SU-DHL-6 (cell line): Measurements from ENCODE around the gene GDF2.

Experiments used
- H2AFZ ChIP-seq: fragments of 200-600 bp; sonication (generic); 2 replicates; pipeline ENCODE4 v1.6.1; 2014; ENCODE audit warnings: low read depth, mild to moderate bottlenecking, moderate library complexity, mixed read lengths, antibody characterized with exemption, low read length; ENCODE audit not compliant: severe bottlenecking
- H3F3A ChIP-seq: fragments of 200-600 bp; shearing (Covaris generic); 2 replicates; pipeline ENCODE4 v1.6.0; 2016; ENCODE audit warnings: antibody characterized with exemption, mild to moderate bottlenecking; ENCODE audit not compliant: insufficient read depth
- H3K27ac ChIP-seq: fragments of 200-600 bp; sonication (generic); 2 replicates; pipeline ENCODE4 v1.5.1; 2016; ENCODE audit warnings: low read depth, mild to moderate bottlenecking, low read length, moderate library complexity, mixed read lengths
- H3K27me3 ChIP-seq: fragments of 200-600 bp; sonication (generic), shearing (Covaris generic); 2 replicates; pipeline ENCODE4 v1.6.0; 2014; ENCODE audit warnings: mild to moderate bottlenecking, low read length
- H3K36me3 ChIP-seq: fragments of 200-600 bp; sonication (generic); 2 replicates; pipeline ENCODE4 v1.6.1; 2014; ENCODE audit warnings: mild to moderate bottlenecking, low read length, mixed read lengths
- H3K4me2 ChIP-seq: fragments of 300-600, 200-600 bp; shearing (Covaris generic), sonication (generic); 2 replicates; pipeline ENCODE4 v1.6.0; 2014; ENCODE audit warnings: low read length, low read depth, mild to moderate bottlenecking; ENCODE audit not compliant: poor library complexity, severe bottlenecking
- H3K4me3 ChIP-seq: fragments of 200-600 bp; sonication (generic); 2 replicates; pipeline ENCODE4 v1.5.1; 2014; ENCODE audit warnings: antibody characterized with exemption, low read length, mild to moderate bottlenecking, mixed read lengths; ENCODE audit not compliant: insufficient read depth, poor library complexity, severe bottlenecking
- H3K79me2 ChIP-seq: fragments of 200-600 bp; sonication (generic); 2 replicates; pipeline ENCODE4 v1.6.1; 2014; ENCODE audit warnings: mild to moderate bottlenecking, low read length, moderate library complexity; ENCODE audit not compliant: insufficient read depth
- H3K9ac ChIP-seq: fragments of 200-600 bp; sonication (generic); 2 replicates; pipeline ENCODE4 v1.7.0; 2014; ENCODE audit warnings: mild to moderate bottlenecking, low read length
- H3K9me2 ChIP-seq: fragments of 200-600 bp; sonication (generic); replicated peaks from 2 replicates; pipeline ENCODE4 v1.6.1; 2014; ENCODE audit warnings: low read length; ENCODE audit not compliant: insufficient read depth
- H3K9me3 ChIP-seq: fragments of 200-600 bp; sonication (generic); 2 replicates; pipeline ENCODE4 v1.6.1; 2014; ENCODE audit warnings: low read length, mixed read lengths; ENCODE audit not compliant: insufficient read depth
- H4K20me1 ChIP-seq: fragments of 200-600 bp; sonication (generic); 2 replicates; pipeline ENCODE4 v1.6.1; 2014; ENCODE audit warnings: low read depth, mild to moderate bottlenecking, antibody characterized with exemption, low read length, moderate library complexity, mixed read lengths
- EZH2phosphoT487 ChIP-seq: fragments of 200-600 bp; sonication (generic), shearing (Covaris generic); conservative IDR thresholded peaks from 2 replicates; pipeline ENCODE4 v1.6.1; 2018; ENCODE audit warnings: mild to moderate bottlenecking, antibody characterized with exemption, low read length, moderate library complexity, mixed read lengths
- TF ChIP-seq, protein P1 (sequence below): fragments of 200-600 bp; sonication (generic); IDR thresholded peaks from one replicate; pipeline ENCODE4 v1.5.1; 2017; ENCODE audit warnings: antibody characterized with exemption, mild to moderate bottlenecking, low read length, moderate library complexity; ENCODE audit not compliant: insufficient read depth, poor library complexity, severe bottlenecking

GDF2 gene

DNA sequence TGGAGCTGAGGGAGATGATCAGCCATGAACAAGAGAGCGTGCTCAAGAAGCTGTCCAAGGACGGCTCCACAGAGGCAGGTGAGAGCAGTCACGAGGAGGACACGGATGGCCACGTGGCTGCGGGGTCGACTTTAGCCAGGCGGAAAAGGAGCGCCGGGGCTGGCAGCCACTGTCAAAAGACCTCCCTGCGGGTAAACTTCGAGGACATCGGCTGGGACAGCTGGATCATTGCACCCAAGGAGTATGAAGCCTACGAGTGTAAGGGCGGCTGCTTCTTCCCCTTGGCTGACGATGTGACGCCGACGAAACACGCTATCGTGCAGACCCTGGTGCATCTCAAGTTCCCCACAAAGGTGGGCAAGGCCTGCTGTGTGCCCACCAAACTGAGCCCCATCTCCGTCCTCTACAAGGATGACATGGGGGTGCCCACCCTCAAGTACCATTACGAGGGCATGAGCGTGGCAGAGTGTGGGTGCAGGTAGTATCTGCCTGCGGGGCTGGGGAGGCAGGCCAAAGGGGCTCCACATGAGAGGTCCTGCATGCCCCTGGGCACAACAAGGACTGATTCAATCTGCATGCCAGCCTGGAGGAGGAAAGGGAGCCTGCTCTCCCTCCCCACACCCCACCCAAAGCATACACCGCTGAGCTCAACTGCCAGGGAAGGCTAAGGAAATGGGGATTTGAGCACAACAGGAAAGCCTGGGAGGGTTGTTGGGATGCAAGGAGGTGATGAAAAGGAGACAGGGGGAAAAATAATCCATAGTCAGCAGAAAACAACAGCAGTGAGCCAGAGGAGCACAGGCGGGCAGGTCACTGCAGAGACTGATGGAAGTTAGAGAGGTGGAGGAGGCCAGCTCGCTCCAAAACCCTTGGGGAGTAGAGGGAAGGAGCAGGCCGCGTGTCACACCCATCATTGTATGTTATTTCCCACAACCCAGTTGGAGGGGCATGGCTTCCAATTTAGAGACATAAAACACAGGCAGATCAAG is 3.3 kb downstream of the GDF2 start:
- H4K20me1 ChIP-seq: no peaks in the 10 kb centered on the region
- no peaks in the 10 kb centered on the region for H3K36me3 ChIP-seq
- H3K4me2 ChIP-seq: no peak overlapping the region
- H2AFZ ChIP-seq: no peak overlapping the region
- no peaks in the 10 kb centered on the region for H3K79me2 ChIP-seq
- no peak overlapping the region for H3K27ac ChIP-seq
- no peak overlapping the region for H3K4me3 ChIP-seq
- H3K9me2 ChIP-seq: no peaks in the 10 kb centered on the region
- H3K27me3 ChIP-seq: no peaks in the 10 kb centered on the region
- H3F3A ChIP-seq: no peaks in the 10 kb centered on the region
- H3K9ac ChIP-seq: no peak overlapping the region
- no peak for TF ChIP-seq EZH2phosphoT487
- TF ChIP-seq, protein P1, sequence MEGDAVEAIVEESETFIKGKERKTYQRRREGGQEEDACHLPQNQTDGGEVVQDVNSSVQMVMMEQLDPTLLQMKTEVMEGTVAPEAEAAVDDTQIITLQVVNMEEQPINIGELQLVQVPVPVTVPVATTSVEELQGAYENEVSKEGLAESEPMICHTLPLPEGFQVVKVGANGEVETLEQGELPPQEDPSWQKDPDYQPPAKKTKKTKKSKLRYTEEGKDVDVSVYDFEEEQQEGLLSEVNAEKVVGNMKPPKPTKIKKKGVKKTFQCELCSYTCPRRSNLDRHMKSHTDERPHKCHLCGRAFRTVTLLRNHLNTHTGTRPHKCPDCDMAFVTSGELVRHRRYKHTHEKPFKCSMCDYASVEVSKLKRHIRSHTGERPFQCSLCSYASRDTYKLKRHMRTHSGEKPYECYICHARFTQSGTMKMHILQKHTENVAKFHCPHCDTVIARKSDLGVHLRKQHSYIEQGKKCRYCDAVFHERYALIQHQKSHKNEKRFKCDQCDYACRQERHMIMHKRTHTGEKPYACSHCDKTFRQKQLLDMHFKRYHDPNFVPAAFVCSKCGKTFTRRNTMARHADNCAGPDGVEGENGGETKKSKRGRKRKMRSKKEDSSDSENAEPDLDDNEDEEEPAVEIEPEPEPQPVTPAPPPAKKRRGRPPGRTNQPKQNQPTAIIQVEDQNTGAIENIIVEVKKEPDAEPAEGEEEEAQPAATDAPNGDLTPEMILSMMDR: no peak
- H3K9me3 ChIP-seq: no peaks in the 10 kb centered on the region

DNA sequence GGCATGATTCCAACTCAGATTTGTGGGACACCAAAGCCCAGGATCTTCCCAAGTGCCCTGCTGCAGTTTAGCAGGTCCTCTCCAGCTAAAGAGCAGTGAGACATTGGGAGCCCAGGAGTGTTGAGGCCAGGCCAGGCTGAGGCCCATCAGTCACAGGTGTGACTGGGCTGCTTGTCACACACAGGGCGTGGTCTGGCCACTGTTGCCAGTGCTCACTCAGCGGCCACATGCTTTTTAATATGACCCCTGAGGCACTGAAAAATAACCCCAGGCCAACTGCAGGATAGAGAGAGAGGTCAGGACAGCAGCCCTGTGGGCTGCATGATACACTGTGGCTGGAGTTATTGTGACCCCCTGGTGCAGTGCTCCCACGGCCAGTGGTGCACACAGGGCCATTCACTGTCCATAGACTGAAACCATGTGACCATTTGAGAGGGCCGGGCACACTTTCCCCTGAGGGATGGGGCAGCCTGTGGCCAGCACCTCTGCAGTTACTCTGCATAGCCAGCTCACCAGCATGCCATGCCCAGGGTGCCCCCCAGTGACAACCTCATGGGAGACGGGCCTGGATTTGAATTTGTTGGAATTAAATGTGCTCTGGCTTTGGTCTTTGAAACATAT is 4.2 kb downstream of the GDF2 start:
- H3K4me3 ChIP-seq: no peak overlapping the region
- no peaks in the 10 kb centered on the region for H3K9me3 ChIP-seq
- no peaks in the 10 kb centered on the region for H3K79me2 ChIP-seq
- no peaks in the 10 kb centered on the region for H3K36me3 ChIP-seq
- TF ChIP-seq EZH2phosphoT487: no peak
- TF ChIP-seq, protein P1: no peak
- no peaks in the 10 kb centered on the region for H3F3A ChIP-seq
- no peak overlapping the region for H3K4me2 ChIP-seq
- H3K27me3 ChIP-seq: no peaks in the 10 kb centered on the region
- H4K20me1 ChIP-seq: no peaks in the 10 kb centered on the region
- no peaks in the 10 kb centered on the region for H3K9me2 ChIP-seq
- no peak overlapping the region for H3K27ac ChIP-seq
- H3K9ac ChIP-seq: no peak overlapping the region
- no peak overlapping the region for H2AFZ ChIP-seq

DNA sequence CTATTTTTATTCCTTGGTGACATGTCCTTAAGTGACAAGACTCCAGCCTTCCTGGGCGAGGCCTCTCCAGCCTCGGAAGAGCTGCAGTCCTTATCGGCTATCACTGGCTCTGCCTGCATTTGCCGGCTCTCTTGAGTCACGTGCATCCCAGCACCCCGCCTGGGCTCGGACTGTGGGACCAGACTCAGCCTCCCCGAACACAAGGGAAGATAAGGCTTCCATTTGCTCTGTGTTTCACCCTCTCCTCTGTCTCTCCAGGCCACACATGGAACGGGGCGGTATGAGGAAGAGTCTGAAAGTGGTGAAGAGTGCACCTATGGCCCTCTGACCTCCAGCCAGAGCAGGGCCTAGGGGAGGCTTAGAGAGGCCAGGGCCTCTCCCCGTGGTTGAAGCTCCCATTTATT is 4.7 kb downstream of the GDF2 start:
- no peaks in the 10 kb centered on the region for H3K27me3 ChIP-seq
- no peak overlapping the region for H3K27ac ChIP-seq
- H3K36me3 ChIP-seq: no peaks in the 10 kb centered on the region
- H3K9me3 ChIP-seq: no peaks in the 10 kb centered on the region
- no peak overlapping the region for H3K4me3 ChIP-seq
- no peaks in the 10 kb centered on the region for H4K20me1 ChIP-seq
- H3K9me2 ChIP-seq: no peaks in the 10 kb centered on the region
- no peaks in the 10 kb centered on the region for H3F3A ChIP-seq
- no peaks in the 10 kb centered on the region for H3K79me2 ChIP-seq
- H2AFZ ChIP-seq: no peak overlapping the region
- no peak overlapping the region for H3K4me2 ChIP-seq
- TF ChIP-seq, protein P1: no peak
- no peak for TF ChIP-seq EZH2phosphoT487
- H3K9ac ChIP-seq: no peak overlapping the region
